Esophagus muscularis mucosa (tissue), 4 donors: Measurements from ENCODE around the gene CUBN. TPM values are rescaled to one million over a fixed set of nuclear protein-coding genes. Genes with fewer than 3 reads are reported as not detected.

Experiments used
- DNase-seq: peaks from one replicate; pipeline ENCODE4 v3.0.0-alpha.2; 2017; ENCODE audit errors: extremely low spot score
- H3K27ac ChIP-seq, 4 donors: fragments of 200-600 bp; sonication (generic); replicated peaks in 1 of 4; 1 replicate in 3 of 4; 2 replicates in 1 of 4; pipeline ENCODE4 v1.5.1; 2016 to 2019; ENCODE audit warnings: mild to moderate bottlenecking in 1 of 4
- H3K27me3 ChIP-seq, 4 donors: fragments of 200-600 bp; sonication (generic); one replicate each; pipeline versions ENCODE4 v1.5.1 to v1.6.0; 2016 to 2019
- H3K36me3 ChIP-seq, 4 donors: fragments of 200-600 bp; sonication (generic); one replicate each; pipeline ENCODE4 v1.5.1; 2016 to 2019
- H3K4me1 ChIP-seq, 4 donors: fragments of 200-600 bp; sonication (generic); one replicate each; pipeline ENCODE4 v1.5.1; 2016 to 2019
- H3K4me3 ChIP-seq, 4 donors: fragments of 200-600 bp; sonication (generic); 1 replicate in 2 of 4; 2 replicates in 2 of 4; pipeline ENCODE4 v1.5.1; 2016 to 2019; ENCODE audit warnings: mild to moderate bottlenecking in 4 of 4, moderate library complexity in 1 of 4
- H3K9me3 ChIP-seq, 4 donors: fragments of 200-600 bp; sonication (generic); 1 replicate in 3 of 4; 2 replicates in 1 of 4; pipeline ENCODE4 v1.5.1; 2016 to 2019
- EP300 ChIP-seq: sonication (generic); formaldehyde crosslinking; IDR thresholded peaks from one replicate; pipeline ENCODE4 v1.6.1; 2017; ENCODE audit warnings: antibody characterized with exemption
- POLR2A ChIP-seq: fragments of 450-650 bp; IDR thresholded peaks from one replicate; pipeline ENCODE4 v1.6.1; 2017; ENCODE audit warnings: antibody characterized with exemption, moderate library complexity, mild to moderate bottlenecking, low read depth
- POLR2AphosphoS5 ChIP-seq, 2 donors: sonication (generic); formaldehyde crosslinking; IDR thresholded peaks; one replicate each; pipeline ENCODE4 v1.6.1; 2017; ENCODE audit warnings: antibody characterized with exemption in 2 of 2
- WGBS: methylation state at CpG from one replicate; pipeline ENCODE4 v1.1.5; 2018; 5-methylcytosine and 5-hydroxymethylcytosine counted together
- intact Hi-C: fragments of 100-400 bp; cut with DNase I; formaldehyde crosslinking; loops from one replicate; pipeline ENCODE4 v1.15.1; 2023
- total RNA-seq, 4 donors: library from RNA; depleted of rRNA; stranded (reverse); fragments of >200 nt; gene quantifications; one replicate each; pipeline versions ENCODE4 v1.1.0 to v1.2.1, GENCODE V29; 2016
- TF ChIP-seq, protein P1 (sequence below), 3 experiments: fragments of 200-600 bp in 2 of 3; fragments of 450-650 bp in 1 of 3; sonication (generic) in 2 of 3; IDR thresholded peaks; one replicate each; pipeline ENCODE4 v1.5.1; 2017 to 2019; ENCODE audit warnings: antibody characterized with exemption in 3 of 3, mild to moderate bottlenecking in 2 of 3, moderate library complexity in 1 of 3

CUBN gene
- total RNA-seq, 4 donors from 2014 or later: 1.3 to 4.6 (median 2.3) TPM

DNA sequence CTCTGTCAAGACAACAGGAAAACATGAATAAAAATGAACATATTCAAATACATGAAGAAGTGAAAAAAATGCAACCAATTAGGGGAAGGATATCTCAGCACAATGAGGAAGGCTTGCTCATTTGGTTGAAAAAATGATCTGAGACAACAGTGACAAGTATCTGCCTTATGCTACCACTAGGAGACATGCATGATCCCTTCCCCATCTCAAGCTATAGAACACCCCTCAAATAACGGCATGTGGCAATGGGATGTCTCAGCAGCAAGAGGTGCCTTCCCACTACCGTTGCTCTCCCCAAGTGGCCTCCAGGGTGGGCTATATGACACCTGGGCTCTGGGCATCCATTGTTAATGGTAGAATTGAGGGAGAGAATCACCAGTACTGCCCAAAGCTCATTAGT lies 214.3 kb downstream of the CUBN start:
- Histone ChIP-seq H3K4me1 (no peaks in the 10 kb centered on the region), H3K27ac (no peak overlapping the region), H3K27me3 (no peaks in the 10 kb centered on the region), H3K36me3 (no peaks in the 10 kb centered on the region), H3K9me3 (no peaks in the 10 kb centered on the region), H3K4me3 (no peak overlapping the region)
- no peak for DNase-seq
- intact Hi-C loops: no loop called here
- 64% methylated on average over 2 of the region's 2 CpGs for WGBS
- no peak for TF ChIP-seq POLR2AphosphoS5 (IDR thresholded peaks at IDR 0.05)
- TF ChIP-seq, protein P1, sequence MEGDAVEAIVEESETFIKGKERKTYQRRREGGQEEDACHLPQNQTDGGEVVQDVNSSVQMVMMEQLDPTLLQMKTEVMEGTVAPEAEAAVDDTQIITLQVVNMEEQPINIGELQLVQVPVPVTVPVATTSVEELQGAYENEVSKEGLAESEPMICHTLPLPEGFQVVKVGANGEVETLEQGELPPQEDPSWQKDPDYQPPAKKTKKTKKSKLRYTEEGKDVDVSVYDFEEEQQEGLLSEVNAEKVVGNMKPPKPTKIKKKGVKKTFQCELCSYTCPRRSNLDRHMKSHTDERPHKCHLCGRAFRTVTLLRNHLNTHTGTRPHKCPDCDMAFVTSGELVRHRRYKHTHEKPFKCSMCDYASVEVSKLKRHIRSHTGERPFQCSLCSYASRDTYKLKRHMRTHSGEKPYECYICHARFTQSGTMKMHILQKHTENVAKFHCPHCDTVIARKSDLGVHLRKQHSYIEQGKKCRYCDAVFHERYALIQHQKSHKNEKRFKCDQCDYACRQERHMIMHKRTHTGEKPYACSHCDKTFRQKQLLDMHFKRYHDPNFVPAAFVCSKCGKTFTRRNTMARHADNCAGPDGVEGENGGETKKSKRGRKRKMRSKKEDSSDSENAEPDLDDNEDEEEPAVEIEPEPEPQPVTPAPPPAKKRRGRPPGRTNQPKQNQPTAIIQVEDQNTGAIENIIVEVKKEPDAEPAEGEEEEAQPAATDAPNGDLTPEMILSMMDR (IDR thresholded peaks at IDR 0.05): no peak
- TF ChIP-seq POLR2A: no peak
- no peak for TF ChIP-seq EP300

DNA sequence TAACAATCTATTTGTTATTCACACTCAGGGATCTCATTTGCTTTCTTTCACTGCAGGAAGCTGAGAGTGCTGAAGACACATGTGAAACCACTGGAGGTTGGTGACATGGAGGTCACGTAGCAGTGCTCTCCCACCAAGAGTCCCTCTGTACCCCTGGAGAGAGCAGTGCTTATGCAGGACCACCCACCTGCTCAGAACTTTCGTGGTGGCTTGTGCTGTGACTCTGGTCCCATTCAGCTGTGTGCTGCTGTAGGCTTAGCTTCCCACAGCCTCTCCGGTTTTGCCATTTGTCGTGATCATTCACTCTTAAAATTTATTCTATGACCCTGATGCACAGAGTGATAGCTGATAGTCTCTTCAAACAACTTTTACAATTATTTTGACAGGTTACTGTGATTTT lies 216.3 kb downstream of the CUBN start:
- Histone ChIP-seq H3K27ac (no peak overlapping the region), H3K9me3 (no peaks in the 10 kb centered on the region), H3K36me3 (no peaks in the 10 kb centered on the region), H3K4me1 (no peaks in the 10 kb centered on the region), H3K4me3 (no peak overlapping the region), H3K27me3 (no peaks in the 10 kb centered on the region)
- no peak for DNase-seq
- TF ChIP-seq, protein P1 (IDR thresholded peaks at IDR 0.05): no peak
- TF ChIP-seq POLR2A (no peak), POLR2AphosphoS5 (IDR thresholded peaks at IDR 0.05) (no peak), EP300 (no peak)
- intact Hi-C loops: no loop called here
- 86% methylated on average over 4 of the region's 4 CpGs for WGBS

DNA sequence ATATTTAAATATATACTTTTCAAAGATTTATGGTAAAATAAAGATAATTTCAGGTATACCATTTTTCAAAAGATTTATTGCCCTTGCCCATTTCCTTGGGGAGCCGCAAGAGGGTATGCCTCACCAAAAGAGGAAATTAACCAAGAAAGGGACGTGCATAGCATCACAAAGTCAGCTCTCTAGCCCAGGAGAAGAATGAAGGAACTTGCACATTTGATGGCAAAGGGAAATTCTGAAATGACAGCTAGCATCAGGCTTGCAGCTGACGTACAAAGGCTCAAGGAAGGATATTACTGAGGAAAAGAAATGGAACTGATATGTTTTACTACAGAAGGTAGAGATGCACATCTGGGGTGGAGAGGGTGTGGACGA lies 218.8 kb downstream of the CUBN start:
- TF ChIP-seq EP300: no peak
- no peak for TF ChIP-seq POLR2AphosphoS5 (IDR thresholded peaks at IDR 0.05)
- no peak for TF ChIP-seq POLR2A
- TF ChIP-seq, protein P1 (IDR thresholded peaks at IDR 0.05): no peak
- H3K4me3 ChIP-seq: no peak overlapping the region
- no peaks in the 10 kb centered on the region for H3K27me3 ChIP-seq
- H3K9me3 ChIP-seq: no peaks in the 10 kb centered on the region
- DNase-seq: no peak
- WGBS: 73% methylated on average over 4 of the region's 4 CpGs
- no peaks in the 10 kb centered on the region for H3K4me1 ChIP-seq
- H3K27ac ChIP-seq: no peak overlapping the region
- intact Hi-C loops: no loop called here
- no peaks in the 10 kb centered on the region for H3K36me3 ChIP-seq

DNA sequence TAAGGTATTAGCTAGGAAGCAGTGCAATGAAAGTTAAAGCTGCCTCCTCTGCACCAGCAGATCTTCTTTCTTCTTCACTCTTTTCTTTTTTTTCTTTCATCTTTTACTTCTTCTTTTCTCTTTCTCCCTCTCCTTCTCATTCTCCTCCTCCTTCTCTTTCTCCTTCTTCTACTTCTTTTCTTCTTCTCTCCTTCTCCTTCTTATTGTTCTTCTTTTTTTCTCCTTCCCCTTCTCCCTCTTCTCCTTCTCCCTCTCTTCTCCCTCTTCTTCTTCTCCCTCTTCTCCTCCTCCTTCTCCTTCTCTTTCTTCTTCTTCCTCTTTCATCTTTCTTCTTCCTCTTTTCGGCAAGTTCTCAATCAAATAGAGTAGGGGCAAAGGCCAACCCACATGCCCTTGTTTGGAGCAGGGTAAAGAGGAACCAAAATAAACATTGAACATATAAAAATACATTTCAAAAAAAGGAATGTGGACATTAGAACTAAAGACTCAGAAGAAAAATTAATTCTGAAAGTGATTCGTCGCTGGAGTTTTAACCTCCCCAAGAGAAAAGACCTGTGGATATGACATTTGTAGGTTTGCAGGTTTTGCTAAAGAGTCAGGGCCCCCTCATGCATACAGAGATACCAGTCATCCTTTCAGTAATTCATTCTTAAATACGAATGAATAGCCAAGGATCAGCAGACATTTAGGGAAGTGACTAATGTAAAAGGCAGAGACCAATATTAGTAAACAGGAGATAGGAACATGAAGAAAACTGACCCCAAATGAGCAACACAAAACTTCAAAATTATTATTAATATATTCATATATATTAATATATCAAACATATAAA lies 219.4 kb downstream of the CUBN start:
- H3K4me1 ChIP-seq: no peaks in the 10 kb centered on the region
- no peaks in the 10 kb centered on the region for H3K36me3 ChIP-seq
- no peak overlapping the region for H3K27ac ChIP-seq
- no peak for TF ChIP-seq POLR2AphosphoS5 (IDR thresholded peaks at IDR 0.05)
- no peak for TF ChIP-seq POLR2A
- TF ChIP-seq, protein P1 (IDR thresholded peaks at IDR 0.05): no peak
- no peak for TF ChIP-seq EP300
- H3K9me3 ChIP-seq: no peaks in the 10 kb centered on the region
- intact Hi-C loops: no loop called here
- no peaks in the 10 kb centered on the region for H3K27me3 ChIP-seq
- no peak for DNase-seq
- WGBS: 64% methylated on average over 4 of the region's 4 CpGs
- no peak overlapping the region for H3K4me3 ChIP-seq
